Stimulated activated CD4-positive, alpha-beta T cell treated with anti-CD3 and anti-CD28 coated beads, Interleukin-1b, Interleukin-23, amount 100 ng/mL, for 48 hours (primary cell): ENCODE data around the gene FBXO11.
"Not testable (repeated sequence)": the region's sequence is repeated elsewhere in the genome, so short reads cannot be mapped to it uniquely, and the experiment has no call there.

Experiments
- DNase-seq: peaks from one replicate; pipeline ENCODE4 v3.0.0-alpha.2; 2020

The FBXO11 gene

DNA sequence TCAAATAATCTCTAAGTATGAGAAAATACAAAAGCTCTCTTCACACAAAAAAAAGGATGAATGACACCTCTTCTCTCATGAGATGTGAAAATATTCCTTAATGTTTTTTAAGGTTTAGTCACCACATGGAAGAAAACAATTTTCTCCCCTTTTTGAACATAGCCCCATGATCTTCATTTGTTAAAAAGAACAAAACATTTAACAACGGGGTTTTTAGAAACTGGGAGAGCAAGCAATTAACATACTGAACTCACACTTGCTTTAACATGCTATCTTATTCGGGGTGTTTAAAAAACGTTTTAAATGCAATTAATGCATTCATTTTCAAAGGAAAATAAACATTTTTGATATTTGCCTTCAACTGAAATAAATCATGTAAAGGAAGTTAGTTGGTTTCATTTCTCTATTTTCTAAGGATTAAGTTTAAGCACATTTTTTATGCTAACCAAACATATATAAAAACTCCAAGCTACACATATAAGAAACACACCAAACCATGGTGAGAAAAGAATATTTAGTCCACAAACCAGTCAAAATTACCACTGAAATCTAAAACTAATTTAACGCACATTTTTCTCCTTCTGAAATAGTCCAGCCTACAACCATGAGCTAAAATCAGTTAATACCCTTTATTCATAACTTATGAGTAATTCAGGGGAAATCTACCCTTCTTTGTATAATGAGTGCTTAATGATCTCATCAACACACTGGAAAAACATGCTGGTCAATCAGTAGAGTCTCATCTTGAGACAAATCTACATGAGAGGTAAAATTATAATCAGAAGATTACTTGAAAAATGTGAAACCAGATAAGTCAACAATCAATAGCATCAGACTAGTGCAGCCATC lies 8.2 kb downstream of the FBXO11 start:
- no peak for DNase-seq

DNA sequence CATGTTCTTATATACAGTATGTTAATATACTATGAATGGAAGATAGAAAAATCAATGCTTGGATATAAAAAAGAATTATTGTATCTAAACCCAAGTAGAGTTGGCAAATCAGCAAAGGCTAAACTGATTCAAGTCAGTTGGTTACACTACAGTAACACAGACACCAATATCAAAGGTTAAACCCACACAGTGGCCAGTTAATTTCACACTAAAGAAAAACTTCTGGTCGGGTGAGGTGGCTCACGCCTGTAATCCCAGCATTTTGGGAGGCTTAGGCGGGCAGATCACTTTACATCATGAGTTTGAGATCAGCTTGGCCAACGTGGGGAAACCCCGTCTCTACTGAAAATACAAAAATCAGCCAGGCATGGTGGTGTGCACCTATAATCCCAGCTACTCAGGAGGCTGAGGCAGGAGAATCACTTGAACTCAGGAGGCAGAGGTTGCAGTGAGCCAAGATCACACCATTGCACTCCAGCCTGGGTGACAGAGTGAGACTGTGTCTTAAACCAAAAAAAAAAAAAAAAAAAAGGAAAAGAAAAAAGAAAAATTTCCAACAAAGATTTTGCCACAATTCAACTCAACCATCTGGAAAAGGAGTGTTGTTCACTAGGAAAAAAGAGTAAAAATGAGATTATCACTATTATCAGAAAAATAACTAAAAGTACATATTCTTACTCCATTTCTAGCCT lies 9.0 kb downstream of the FBXO11 start:
- peak; percentile 19 for DNase-seq

DNA sequence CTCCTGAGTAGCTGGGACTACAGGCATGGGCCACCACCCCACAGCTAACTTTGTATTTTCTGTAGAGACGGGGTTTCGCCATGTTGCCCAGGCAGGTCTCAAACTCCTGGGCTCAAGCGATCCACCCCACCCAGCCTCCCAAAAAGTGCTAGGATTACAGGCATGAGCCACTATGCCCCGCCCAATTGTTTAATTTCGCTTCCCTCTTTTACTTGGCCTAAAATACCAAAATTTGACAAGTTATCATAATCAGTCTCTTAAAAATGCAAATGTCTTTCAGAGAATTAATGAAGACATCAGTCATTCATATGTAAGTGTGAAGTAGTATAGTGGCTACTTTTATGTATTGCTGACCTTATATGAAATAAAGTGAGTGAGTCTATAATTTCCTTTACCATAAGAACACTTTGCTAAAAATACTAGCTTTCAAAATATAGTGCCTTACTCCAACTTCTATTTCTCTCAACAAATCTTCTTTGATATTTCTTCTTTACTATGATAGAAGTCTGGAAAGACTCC lies 9.8 kb downstream of the FBXO11 start:
- no peak for DNase-seq

DNA sequence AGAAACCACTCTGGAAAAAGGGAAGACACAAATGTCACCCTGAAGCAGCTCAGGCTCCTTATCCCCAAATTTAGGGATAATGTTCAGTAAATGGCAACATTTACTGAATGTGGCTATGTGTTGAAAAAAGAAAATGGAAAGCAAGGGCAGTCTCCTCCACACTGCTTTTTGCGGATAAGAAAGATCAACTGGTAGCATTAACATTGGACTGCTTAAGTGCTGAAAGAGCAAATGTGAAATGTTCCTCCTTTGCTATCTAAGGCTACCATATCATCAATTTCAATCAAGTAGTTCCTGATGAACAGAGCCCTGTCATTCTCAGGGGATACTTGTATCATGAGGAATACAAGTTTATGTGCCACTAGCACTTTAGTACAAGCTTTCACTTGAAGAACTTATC lies 12.5 kb downstream of the FBXO11 start:
- DNase-seq: no peak

DNA sequence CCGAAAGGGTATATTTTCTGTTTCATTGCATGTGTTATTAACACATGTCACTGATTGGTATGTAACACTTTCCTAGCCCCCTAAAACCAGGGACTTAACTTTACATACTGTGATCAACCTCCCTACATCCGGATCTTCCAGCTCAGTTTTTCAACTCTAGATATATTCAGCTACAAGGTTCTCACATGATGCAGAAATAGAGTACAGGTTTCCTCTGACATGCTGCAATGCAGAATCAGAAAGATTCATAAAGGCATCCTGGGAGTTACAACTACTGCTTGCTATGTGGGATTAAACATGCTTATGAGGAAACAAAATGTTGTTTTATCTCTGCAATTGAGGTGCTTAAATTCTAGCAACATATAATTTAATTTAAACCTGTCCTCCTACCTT lies 14.0 kb downstream of the FBXO11 start:
- DNase-seq: no peak

DNA sequence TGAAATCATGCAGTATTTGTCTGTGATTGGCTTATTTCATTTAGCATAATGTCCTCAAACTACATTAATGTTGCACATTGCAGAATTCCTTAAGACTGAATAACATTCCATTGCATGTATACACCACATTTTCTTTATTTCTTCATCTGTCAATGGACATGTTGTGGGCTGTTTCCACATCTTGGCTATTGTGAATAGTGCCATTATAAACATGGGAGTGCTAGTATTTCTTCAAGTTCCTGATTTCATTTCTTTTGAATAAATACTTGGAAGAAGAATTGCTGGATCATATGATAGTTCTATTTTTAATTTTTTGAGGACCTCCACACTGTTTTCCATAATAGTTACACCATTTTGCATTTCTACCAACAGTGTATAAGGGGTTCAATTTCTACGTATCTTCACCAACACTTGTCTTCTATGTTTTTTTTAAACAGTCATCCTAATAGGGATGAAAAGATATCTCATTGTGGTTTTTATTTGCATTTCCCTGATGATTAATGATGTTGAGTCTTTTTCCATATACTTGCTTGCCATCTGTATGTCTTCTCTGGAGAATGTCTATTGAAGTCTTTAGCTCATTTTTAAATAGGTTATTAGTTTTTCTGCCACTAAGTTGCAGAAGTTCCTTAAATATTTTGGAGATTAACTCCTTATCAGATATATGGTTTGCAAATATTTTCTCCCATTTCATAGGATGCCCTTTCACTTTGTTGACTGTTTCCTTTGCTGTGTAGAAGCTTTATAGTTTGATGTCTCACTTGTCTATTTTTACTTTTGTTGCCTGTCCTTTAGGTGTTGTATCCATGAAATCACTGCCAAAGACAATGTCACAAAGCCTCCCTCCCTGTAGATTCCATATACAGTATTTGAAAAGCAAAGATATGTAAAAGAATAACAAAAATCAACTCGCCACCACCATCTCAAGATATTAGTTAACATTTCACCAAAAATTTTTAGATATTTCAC lies 14.6 kb downstream of the FBXO11 start:
- no peak for DNase-seq

DNA sequence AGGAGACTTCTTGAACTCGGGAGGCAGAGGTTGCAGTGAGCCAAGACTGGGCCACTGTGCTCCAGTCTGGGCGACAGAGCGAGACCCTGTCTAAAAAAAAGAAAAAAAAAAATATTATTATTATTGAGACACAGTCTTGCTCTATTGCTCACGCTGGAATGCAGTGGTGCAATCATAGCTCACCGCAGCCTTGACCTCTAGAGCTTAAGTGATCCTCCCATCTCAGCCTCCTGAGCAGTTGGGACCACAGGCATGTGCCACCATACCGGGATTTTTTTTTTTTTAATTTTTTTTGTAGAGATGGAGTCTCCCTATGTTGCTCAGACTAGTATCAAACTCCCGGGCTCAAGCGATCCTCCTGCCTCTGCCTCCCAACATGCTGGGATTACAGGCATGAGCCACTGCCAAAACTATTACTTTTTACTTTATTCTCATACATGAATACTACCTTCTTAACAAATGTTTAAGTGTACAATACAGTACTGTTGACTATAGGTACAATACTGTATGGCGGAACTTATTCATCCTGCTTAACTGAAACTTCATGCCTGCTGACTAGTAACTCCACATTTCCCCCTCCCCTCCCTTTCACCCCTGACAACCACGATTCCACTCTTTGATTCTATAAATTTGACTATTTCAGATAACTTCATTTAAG lies 15.5 kb downstream of the FBXO11 start:
- no peak for DNase-seq

DNA sequence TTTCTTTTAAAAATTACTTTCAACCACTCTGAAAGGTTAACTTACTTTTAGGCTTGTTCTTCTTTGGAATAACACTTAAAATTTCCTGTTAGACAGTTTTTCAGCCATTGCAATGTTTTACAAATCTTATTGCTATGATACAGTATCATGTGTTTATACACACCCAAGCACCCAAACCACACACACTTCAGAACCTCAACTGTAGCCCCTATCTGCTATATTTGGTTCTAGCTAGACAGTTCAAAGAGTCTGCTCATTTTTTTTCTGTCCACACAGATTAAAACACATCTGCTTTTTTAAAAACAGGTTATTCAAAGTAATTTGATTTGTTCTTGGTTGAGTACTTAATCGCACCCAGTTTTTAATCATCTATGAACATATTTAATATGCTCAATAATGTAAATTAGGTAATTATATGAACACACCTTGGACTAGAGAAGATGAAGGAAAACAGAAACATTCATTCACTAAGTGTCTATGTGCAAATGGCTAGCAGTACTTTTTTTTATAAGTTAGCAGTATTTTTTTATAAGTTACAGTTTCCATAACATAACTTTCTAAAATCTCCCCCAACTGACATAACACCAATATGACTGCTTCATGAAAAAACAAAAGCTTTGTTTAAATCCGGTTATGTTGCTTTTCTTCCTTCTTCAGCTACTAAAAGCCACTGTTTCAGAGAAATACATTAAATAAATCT lies 17.6 kb downstream of the FBXO11 start:
- no peak for DNase-seq

DNA sequence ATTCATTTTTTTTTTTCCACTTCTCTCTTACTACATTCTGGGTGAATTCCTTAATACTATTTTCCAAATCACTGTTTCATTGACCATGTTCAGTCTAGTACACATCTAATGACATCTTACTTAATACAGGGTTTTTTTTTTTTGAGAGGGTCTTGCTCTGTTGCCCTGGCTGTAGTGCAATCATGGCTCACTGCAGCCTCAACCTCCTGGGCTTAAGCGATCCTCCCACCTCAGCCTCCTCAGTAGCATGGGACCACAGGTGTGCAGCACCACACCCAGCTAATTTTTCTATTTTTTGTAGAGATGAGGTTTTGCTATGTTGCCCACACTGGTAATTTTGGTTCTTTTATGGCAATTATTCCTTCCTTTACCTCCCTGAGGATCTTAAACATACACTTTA lies 29.4 kb downstream of the FBXO11 start:
- DNase-seq: no peak

DNA sequence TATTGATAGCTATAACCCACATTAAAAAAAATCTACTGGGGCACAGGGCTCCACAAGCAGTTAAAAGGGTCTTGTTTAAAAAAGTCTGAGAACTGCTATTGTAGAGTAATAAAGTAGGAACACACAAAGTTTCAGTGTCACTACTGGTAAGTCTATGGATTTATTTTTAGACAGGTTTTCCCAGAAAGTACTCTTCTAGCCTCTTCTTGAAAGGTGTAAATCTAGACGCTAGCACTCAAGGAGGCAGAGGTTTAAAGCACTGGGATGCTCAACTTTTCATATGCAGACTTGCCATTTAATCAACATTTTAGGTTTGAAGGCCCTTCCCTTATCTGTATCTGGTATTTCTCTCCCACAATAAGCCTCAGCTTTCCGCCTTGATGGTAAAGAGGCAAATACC lies 33.4 kb downstream of the FBXO11 start:
- no peak for DNase-seq

DNA sequence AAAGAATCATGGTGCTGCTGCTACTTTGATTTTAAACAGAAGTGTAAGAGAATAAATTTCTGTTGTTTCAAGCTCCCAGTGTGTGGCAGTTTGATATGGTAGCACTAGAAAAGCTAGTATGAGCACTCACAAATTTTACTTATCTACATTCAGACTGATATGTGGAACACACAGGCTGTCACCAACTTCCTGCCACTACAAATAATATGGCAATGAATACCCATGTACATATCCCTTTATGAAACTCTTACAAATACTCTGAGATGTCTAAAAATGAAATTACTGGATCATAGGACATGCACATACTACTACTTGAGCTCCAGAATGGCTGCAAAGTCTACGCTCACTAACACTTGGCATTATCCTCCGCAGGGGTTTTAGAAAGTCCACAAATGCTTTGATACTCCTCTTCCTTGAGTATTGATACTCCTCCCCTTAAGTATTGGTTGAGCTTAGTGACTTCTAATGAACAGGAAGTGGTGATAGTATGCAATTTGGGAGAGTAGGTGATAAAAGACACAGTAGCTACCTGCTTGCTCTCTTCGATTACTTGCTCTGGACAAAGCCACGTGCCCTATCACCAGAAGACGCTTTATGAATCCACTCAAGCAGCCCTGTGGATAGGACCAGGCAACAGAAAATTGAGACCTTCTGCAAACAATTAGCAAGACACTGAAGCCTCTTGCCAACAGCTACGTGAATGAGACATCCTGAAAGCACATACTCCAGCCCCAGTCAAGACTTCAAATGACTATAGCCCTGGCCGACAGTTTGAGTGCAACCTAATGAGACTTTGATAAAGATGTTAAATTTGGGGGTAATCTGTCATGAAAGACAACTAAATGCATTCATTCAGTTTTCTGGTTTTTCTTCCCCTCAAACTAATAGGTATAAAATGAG lies 35.4 kb downstream of the FBXO11 start:
- no peak for DNase-seq

DNA sequence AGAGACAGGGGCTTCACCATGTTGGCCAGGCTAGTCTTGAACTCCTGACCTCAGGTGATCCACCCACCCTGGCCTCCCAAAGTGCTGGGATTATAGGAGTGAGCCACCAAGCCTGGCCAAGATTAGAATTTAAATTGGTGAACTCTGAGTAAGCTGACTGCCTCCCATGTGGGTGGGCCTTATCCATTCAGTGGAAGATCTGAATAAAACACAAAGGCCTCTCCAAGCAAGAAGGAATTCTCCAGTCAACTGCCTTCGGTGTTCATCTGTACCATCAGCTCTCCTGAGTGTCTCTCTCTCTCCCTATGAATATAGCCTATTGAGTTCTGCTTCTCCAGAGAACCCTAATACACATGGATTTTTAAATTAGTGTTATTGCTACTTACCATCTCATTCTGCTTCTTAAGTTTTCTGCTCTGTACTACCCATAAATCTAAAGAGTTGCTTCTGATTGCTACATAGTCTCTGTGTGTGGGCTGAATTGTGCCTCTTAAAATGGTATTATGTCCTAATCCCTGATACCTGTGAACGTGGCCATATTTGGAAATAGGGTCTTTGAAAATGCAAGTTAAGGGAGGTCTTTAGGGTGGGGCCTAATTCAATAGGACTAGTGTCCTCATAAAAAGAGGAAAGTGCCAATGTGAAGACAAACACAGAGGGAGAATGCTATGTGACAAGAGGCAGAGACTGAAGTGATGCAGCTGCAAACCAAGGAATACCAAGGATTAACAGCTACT lies 36.3 kb downstream of the FBXO11 start:
- DNase-seq: no peak

DNA sequence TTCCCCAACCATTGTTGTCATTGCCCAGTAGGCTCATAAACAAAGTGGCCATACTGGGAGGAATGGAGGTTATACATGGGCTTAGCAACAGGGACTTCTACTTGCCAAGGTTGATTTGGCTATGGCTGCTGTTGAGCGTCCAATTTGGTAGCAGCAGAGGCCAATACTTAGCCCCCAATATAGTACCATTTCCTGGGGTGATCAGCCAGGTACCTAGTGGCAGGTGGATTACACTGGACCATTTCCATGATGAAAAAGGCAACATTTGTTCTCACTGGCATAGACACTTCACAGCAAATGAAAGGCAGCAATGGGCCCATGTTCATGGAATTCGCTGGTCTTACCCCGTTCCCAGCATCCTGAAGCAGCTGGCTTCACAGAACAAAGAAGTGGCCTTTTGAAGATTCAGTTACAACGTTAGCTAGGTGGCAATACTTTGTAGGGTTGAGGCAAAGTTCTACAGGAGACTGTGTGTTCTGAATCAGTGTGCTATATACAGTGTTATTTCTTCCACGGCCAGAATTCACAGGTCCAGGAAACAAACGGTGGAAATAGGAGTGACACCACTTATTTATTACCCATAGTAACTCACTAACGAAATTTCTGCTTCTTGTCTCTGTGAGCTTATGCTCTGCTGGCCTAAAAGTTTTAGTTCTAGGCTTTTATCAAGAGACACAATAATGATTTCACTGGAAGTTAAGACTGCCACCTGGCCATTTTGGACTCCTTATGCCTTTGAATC lies 37.5 kb downstream of the FBXO11 start:
- no peak for DNase-seq

DNA sequence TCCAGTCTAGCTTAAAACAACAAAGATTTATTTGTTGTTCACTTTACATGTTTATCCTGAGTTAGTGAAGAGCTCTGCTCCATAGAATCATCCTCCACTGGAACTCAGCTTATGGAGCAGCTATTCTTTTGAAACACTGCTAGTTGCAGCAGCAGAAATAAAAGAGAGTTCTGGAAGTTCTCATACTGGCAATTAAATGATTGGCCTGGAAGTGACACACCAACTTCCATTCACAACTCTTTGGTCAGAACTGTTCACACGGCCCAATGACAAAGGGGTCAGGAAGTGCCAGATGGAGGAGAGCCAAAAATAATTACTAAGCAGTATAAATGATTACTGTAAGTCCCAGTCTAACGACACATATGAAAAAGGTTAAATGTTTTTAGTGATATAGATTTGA lies 39.1 kb downstream of the FBXO11 start:
- no peak for DNase-seq

DNA sequence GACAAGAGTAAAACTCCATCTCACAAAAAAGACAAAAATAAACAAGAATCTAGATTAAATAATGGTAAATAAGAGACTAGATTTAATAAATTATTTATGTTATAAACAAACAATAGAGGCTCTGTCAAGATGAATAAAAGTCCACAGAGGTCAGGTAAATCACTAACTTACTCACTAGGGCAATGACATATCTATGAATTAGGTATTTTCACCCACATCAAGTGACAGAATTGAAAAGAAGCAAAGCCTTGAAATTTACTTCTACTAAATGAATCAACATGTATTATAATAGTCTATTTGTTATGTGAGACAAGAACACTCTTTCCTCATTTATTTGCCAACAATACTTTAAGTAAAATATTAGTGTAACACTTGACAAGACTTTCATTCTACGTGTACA lies 41.7 kb downstream of the FBXO11 start:
- no peak for DNase-seq

DNA sequence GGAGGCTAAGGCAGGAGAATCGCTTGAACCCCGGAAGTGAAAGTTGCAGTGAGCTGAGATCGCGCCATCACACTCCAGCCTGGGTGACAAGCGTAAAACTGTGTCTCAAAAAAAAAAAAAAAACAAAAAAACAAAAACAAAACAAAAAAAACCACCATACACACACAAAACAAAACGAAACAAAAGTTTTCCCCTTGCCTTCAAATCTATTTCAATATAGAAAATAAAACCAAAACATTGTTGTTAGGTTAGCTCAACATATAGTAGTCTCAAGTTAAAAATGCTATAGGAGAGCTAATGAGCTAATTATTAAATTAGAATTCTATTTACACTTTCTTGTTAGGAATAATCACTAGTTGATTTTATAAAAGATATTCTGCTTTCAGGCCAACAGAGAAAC lies 43.3 kb downstream of the FBXO11 start:
- no peak for DNase-seq

DNA sequence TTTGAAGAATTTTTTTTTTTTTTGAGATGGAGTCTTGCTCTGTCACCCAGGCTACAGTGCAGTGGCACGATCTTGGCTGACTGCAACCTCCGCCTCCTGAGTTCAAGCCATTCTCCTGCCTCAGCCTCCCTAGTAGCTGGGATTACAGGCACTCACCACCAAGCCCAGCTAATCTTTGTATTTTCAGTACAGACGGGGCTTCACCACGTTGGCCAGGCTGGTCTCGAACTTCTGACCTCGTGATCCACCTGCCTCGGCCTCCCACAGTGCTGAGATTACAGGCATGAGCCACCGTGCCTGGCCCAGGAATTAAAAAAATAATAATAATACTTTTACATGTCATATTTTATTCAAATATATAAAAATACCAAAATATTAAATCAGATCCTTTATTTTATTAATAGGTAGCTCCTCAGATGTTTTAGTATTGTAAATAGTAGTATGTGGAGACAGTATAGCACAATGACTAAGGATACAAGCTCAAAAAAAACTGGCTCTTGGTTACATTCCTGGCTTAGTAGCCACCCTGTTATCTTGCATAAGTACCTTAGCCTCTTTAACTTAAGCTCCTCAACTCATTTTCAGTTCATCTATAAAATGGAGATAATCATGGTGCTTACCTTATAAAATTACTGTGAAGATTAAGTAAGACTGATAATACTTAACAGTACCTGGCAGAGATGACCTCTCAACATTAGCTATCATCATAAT lies 53.1 kb downstream of the FBXO11 start:
- DNase-seq: not testable (repeated sequence)

DNA sequence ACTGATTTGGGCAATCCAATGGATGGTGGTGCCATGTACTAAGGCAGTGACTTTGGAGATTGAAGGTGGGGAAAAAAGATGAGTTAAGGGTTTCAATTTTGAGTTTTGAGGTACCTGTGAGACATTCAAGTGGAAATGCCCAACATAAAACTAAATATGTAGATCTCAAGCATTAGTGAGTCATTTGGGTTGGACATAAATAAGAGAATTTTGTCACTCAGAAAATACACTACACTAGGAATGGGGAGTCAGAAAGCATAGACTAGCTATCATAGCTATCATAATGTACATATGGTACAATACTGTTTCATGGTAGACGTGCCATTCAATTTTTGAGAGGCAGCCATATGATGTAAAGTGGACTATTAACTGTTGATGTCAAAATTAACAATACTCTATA lies 56.1 kb downstream of the FBXO11 start:
- DNase-seq: no peak

DNA sequence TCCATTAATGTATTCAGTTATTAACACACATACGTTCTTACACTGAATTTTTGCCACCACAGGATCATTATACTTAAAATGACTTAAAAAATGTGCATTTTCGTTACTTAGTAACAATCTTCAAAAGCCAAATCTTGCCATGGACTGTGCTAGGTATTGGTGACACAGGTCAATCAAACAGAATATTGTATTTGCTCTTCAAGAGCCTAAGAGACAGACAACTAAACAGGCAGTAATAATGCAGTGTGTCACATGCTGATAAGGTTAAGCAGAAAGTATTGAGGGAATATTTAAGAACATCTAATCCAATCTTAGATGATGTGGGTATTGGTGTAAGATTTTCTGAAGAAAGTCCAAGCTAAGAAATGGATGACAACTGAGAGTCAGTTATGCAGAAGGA lies 56.9 kb downstream of the FBXO11 start:
- no peak for DNase-seq
